ENCODE data around the gene IL2RA.

IL2RA gene

GRCh38 chr10:6095810-6096570 lies 33.8 kb upstream of the IL2RA start:
- H3K79me1 ChIP-seq (ENCODE audit: low read depth, low read length), result no peaks in the 10 kb centered on the region
- no peak overlapping the region for H2BK12ac ChIP-seq (ENCODE audit: low read length)
- no peak overlapping the region for H4K91ac ChIP-seq (ENCODE audit: low read depth, low read length, poor library complexity)
- no peak overlapping the region for H3K4ac ChIP-seq (ENCODE audit: low read length)
- H2BK5ac ChIP-seq (ENCODE audit: low read length), result no peak overlapping the region
- H3K14ac ChIP-seq (ENCODE audit: low read length), result no peak overlapping the region
- peaks cover 0 to 1% of the 10 kb centered on the region in 2 donors for H3K4me1 ChIP-seq (ENCODE audit: control insufficient read depth in 2 of 2, insufficient read depth in 1 of 2, low read depth in 1 of 2, low read length in 2 of 2)
- no peak for DNase-seq (ENCODE audit: low spot score)
- no peak overlapping the region for H2BK15ac ChIP-seq (ENCODE audit: low read length)
- no peaks in the 10 kb centered on the region for H3K27me3 ChIP-seq (ENCODE audit: control insufficient read depth in 3 of 3, insufficient read depth in 3 of 3, low read depth in 1 of 3, low read length in 3 of 3)
- no peak overlapping the region for H2AFZ ChIP-seq (ENCODE audit: low read length)
- H4K8ac ChIP-seq (ENCODE audit: low read depth, low read length), result no peak overlapping the region
- H3K4me3 ChIP-seq (ENCODE audit: low read length in 2 of 2), result no peak overlapping the region
- H3K9ac ChIP-seq (ENCODE audit: low read depth, low read length, poor library complexity), result no peak overlapping the region
- H3K27ac ChIP-seq (replicated peaks; ENCODE audit: low read length), result no peak overlapping the region
- peaks cover 8 to 73% of the 10 kb centered on the region in 2 donors for H3K36me3 ChIP-seq (replicated peaks in 1 of 2; ENCODE audit: control insufficient read depth in 2 of 2, insufficient read depth in 2 of 2, low read length in 2 of 2)
- no peak overlapping the region for H2BK120ac ChIP-seq (ENCODE audit: low read depth, low read length)
- H3K4me2 ChIP-seq (ENCODE audit: insufficient read depth, low read length, poor library complexity, severe bottlenecking), result no peak overlapping the region
- WGBS, 2 donors (ENCODE audit: extremely low coverage in 2 of 2, insufficient read length in 2 of 2, insufficient replicate concordance in 1 of 2), result no CpG with 5 or more reads among the region's 12 CpGs
- H3K9me3 ChIP-seq (replicated peaks in 1 of 2; ENCODE audit: control insufficient read depth in 2 of 2, insufficient read depth in 1 of 2, low read depth in 1 of 2, low read length in 2 of 2), result no peaks in the 10 kb centered on the region
- H3K23ac ChIP-seq (ENCODE audit: low read depth, low read length, poor library complexity), result no peak overlapping the region
- H2AK5ac ChIP-seq (ENCODE audit: low read depth, low read length), result no peak overlapping the region
- no peak overlapping the region for H3K18ac ChIP-seq (ENCODE audit: low read length)

- H3K23ac ChIP-seq (ENCODE audit: low read depth, low read length, poor library complexity), result no peak overlapping the region
- H3K4me3 ChIP-seq (ENCODE audit: low read length in 2 of 2), result no peak overlapping the region
- no peak overlapping the region for H3K14ac ChIP-seq (ENCODE audit: low read length)
- no peaks in the 10 kb centered on the region for H3K27me3 ChIP-seq (ENCODE audit: control insufficient read depth in 3 of 3, insufficient read depth in 3 of 3, low read depth in 1 of 3, low read length in 3 of 3)
- no peaks in the 10 kb centered on the region for H3K9me3 ChIP-seq (replicated peaks in 1 of 2; ENCODE audit: control insufficient read depth in 2 of 2, insufficient read depth in 1 of 2, low read depth in 1 of 2, low read length in 2 of 2)
- H2AFZ ChIP-seq (ENCODE audit: low read length), result no peak overlapping the region
- no peak overlapping the region for H3K4ac ChIP-seq (ENCODE audit: low read length)
- H3K79me1 ChIP-seq (ENCODE audit: low read depth, low read length), result peaks cover 7% of the 10 kb centered on the region
- no peak overlapping the region for H3K18ac ChIP-seq (ENCODE audit: low read length)
- DNase-seq (ENCODE audit: low spot score), result no peak
- H2BK120ac ChIP-seq (ENCODE audit: low read depth, low read length), result no peak overlapping the region
- no peak overlapping the region for H3K4me2 ChIP-seq (ENCODE audit: insufficient read depth, low read length, poor library complexity, severe bottlenecking)
- H2BK12ac ChIP-seq (ENCODE audit: low read length), result no peak overlapping the region
- H3K27ac ChIP-seq (replicated peaks; ENCODE audit: low read length), result no peak overlapping the region
- no peak overlapping the region for H3K9ac ChIP-seq (ENCODE audit: low read depth, low read length, poor library complexity)
- H2BK5ac ChIP-seq (ENCODE audit: low read length), result no peak overlapping the region
- no peak overlapping the region for H2BK15ac ChIP-seq (ENCODE audit: low read length)
- no peak overlapping the region for H4K8ac ChIP-seq (ENCODE audit: low read depth, low read length)
- no peak overlapping the region for H2AK5ac ChIP-seq (ENCODE audit: low read depth, low read length)
- H4K91ac ChIP-seq (ENCODE audit: low read depth, low read length, poor library complexity), result no peak overlapping the region
- WGBS, 2 donors (ENCODE audit: extremely low coverage in 2 of 2, insufficient read length in 2 of 2, insufficient replicate concordance in 1 of 2), result no CpG with 5 or more reads among the region's 2 CpGs
- peaks cover 5 to 41% of the 10 kb centered on the region in 2 donors for H3K36me3 ChIP-seq (replicated peaks in 1 of 2; ENCODE audit: control insufficient read depth in 2 of 2, insufficient read depth in 2 of 2, low read length in 2 of 2)
- H3K4me1 ChIP-seq (ENCODE audit: control insufficient read depth in 2 of 2, insufficient read depth in 1 of 2, low read depth in 1 of 2, low read length in 2 of 2), result peaks cover 3 to 5% of the 10 kb centered on the region in 2 donors
These were observed 30.6 kb upstream of the IL2RA start for GRCh38 chr10:6092731-6093130.

- Histone ChIP-seq H3K4me2 (ENCODE audit: insufficient read depth, low read length, poor library complexity, severe bottlenecking) (no peak overlapping the region), H2AK5ac (ENCODE audit: low read depth, low read length) (no peak overlapping the region), H3K27me3 (ENCODE audit: control insufficient read depth in 3 of 3, insufficient read depth in 3 of 3, low read depth in 1 of 3, low read length in 3 of 3) (no peaks in the 10 kb centered on the region), H4K91ac (ENCODE audit: low read depth, low read length, poor library complexity) (no peak overlapping the region), H2BK12ac (ENCODE audit: low read length) (no peak overlapping the region), H2BK5ac (ENCODE audit: low read length) (no peak overlapping the region), H2BK15ac (ENCODE audit: low read length) (no peak overlapping the region), H3K79me1 (ENCODE audit: low read depth, low read length) (peaks cover 7% of the 10 kb centered on the region), H3K18ac (ENCODE audit: low read length) (no peak overlapping the region), H3K9ac (ENCODE audit: low read depth, low read length, poor library complexity) (no peak overlapping the region), H3K27ac (replicated peaks; ENCODE audit: low read length) (no peak overlapping the region), H3K14ac (ENCODE audit: low read length) (no peak overlapping the region), H3K23ac (ENCODE audit: low read depth, low read length, poor library complexity) (no peak overlapping the region), H4K8ac (ENCODE audit: low read depth, low read length) (no peak overlapping the region), H2AFZ (ENCODE audit: low read length) (no peak overlapping the region), H3K4me1 (ENCODE audit: control insufficient read depth in 2 of 2, insufficient read depth in 1 of 2, low read depth in 1 of 2, low read length in 2 of 2) (peaks cover 3 to 5% of the 10 kb centered on the region in 2 donors), H3K9me3 (replicated peaks in 1 of 2; ENCODE audit: control insufficient read depth in 2 of 2, insufficient read depth in 1 of 2, low read depth in 1 of 2, low read length in 2 of 2) (no peaks in the 10 kb centered on the region), H2BK120ac (ENCODE audit: low read depth, low read length) (no peak overlapping the region), H3K4ac (ENCODE audit: low read length) (no peak overlapping the region), H3K4me3 (ENCODE audit: low read length in 2 of 2) (no peak overlapping the region), H3K36me3 (replicated peaks in 1 of 2; ENCODE audit: control insufficient read depth in 2 of 2, insufficient read depth in 2 of 2, low read length in 2 of 2) (peaks cover 0 to 30% of the 10 kb centered on the region in 2 donors)
- DNase-seq (ENCODE audit: low spot score), result no peak
- WGBS, 2 donors (ENCODE audit: extremely low coverage in 2 of 2, insufficient read length in 2 of 2, insufficient replicate concordance in 1 of 2), result no CpG with 5 or more reads among the region's 1 CpG
These were observed 29.5 kb upstream of the IL2RA start for GRCh38 chr10:6091630-6092029.

- Histone ChIP-seq H3K18ac (ENCODE audit: low read length) (peak overlapping the region; percentile 90), H3K4ac (ENCODE audit: low read length) (no peak overlapping the region), H4K91ac (ENCODE audit: low read depth, low read length, poor library complexity) (no peak overlapping the region), H3K79me1 (ENCODE audit: low read depth, low read length) (peaks cover 7% of the 10 kb centered on the region), H3K4me2 (ENCODE audit: insufficient read depth, low read length, poor library complexity, severe bottlenecking) (peak overlapping the region; percentile 87), H2AFZ (ENCODE audit: low read length) (peak overlapping the region; percentile 84), H2BK15ac (ENCODE audit: low read length) (no peak overlapping the region), H3K4me1 (ENCODE audit: control insufficient read depth in 2 of 2, insufficient read depth in 1 of 2, low read depth in 1 of 2, low read length in 2 of 2) (peaks cover 3 to 5% of the 10 kb centered on the region in 2 donors), H2AK5ac (ENCODE audit: low read depth, low read length) (peak overlapping the region; percentile 95), H2BK5ac (ENCODE audit: low read length) (peak overlapping the region; percentile 88), H3K9me3 (replicated peaks in 1 of 2; ENCODE audit: control insufficient read depth in 2 of 2, insufficient read depth in 1 of 2, low read depth in 1 of 2, low read length in 2 of 2) (no peaks in the 10 kb centered on the region), H3K27me3 (ENCODE audit: control insufficient read depth in 3 of 3, insufficient read depth in 3 of 3, low read depth in 1 of 3, low read length in 3 of 3) (no peaks in the 10 kb centered on the region), H3K23ac (ENCODE audit: low read depth, low read length, poor library complexity) (peak overlapping the region; percentile 71), H3K36me3 (replicated peaks in 1 of 2; ENCODE audit: control insufficient read depth in 2 of 2, insufficient read depth in 2 of 2, low read length in 2 of 2) (peaks cover 0 to 22% of the 10 kb centered on the region in 2 donors), H2BK120ac (ENCODE audit: low read depth, low read length) (no peak overlapping the region), H2BK12ac (ENCODE audit: low read length) (no peak overlapping the region), H3K9ac (ENCODE audit: low read depth, low read length, poor library complexity) (peak overlapping the region; percentile 97), H3K4me3 (ENCODE audit: low read length in 2 of 2) (peak overlapping the region; percentile 90 to 94), H4K8ac (ENCODE audit: low read depth, low read length) (no peak overlapping the region), H3K14ac (ENCODE audit: low read length) (peak overlapping the region; percentile 49), H3K27ac (replicated peaks; ENCODE audit: low read length) (no peak overlapping the region)
- peak; percentile 26 for DNase-seq (ENCODE audit: low spot score)
- no CpG with 5 or more reads among the region's 53 CpGs for WGBS, 2 donors (ENCODE audit: extremely low coverage in 2 of 2, insufficient read length in 2 of 2, insufficient replicate concordance in 1 of 2)
These were observed 27.4 kb upstream of the IL2RA start for GRCh38 chr10:6089334-6090219.
